HG02642 (cell line): ENCODE data around the gene HOXA7.

Source experiments
- ATAC-seq: cut with Tn5 transposase; IDR thresholded peaks from one replicate; pipeline ENCODE4 v1.9.1; 2021; ENCODE audit warnings: mild to moderate bottlenecking; ENCODE audit not compliant: unreplicated experiment, poor library complexity

Gene HOXA7

GRCh38 chr7:27172315-27172774 is 15.9 kb upstream of the HOXA7 start:
- no peak for ATAC-seq

GRCh38 chr7:27171637-27172314 is 15.3 kb upstream of the HOXA7 start:
- ATAC-seq, result no peak

- no peak for ATAC-seq
These were observed 14.8 kb upstream of the HOXA7 start for GRCh38 chr7:27171325-27171636.

GRCh38 chr7:27170426-27171324 is 14.2 kb upstream of the HOXA7 start:
- ATAC-seq, result no peak

- no peak for ATAC-seq
These were observed 13.4 kb upstream of the HOXA7 start for GRCh38 chr7:27169658-27170425.

GRCh38 chr7:27168265-27168947 is 11.9 kb upstream of the HOXA7 start:
- ATAC-seq, result no peak

GRCh38 chr7:27167916-27168264 is 11.4 kb upstream of the HOXA7 start:
- no peak for ATAC-seq

GRCh38 chr7:27166531-27167505 is 10.3 kb upstream of the HOXA7 start:
- ATAC-seq, result no peak

GRCh38 chr7:27165996-27166530 is 9.6 kb upstream of the HOXA7 start:
- ATAC-seq, result no peak

- ATAC-seq, result no peak
These were observed 8.9 kb upstream of the HOXA7 start, which contains the start of gene HOXA9 for GRCh38 chr7:27165089-27165995. Gene HOXA9, minus strand, starts transcription at chr7:27165537. Its CDS starts 80 bp downstream, at chr7:27165457.

- no peak for ATAC-seq
These were observed 8.1 kb upstream of the HOXA7 start for GRCh38 chr7:27164367-27165088.

GRCh38 chr7:27164045-27164366 is 7.5 kb upstream of the HOXA7 start:
- no peak for ATAC-seq

GRCh38 chr7:27163288-27164044 is 7.0 kb upstream of the HOXA7 start:
- no peak for ATAC-seq

GRCh38 chr7:27162561-27163287 is 6.2 kb upstream of the HOXA7 start:
- no peak for ATAC-seq

- no peak for ATAC-seq
These were observed 5.5 kb upstream of the HOXA7 start for GRCh38 chr7:27161721-27162560.
